ENCODE results near the gene ST3GAL3. TPM values are rescaled to one million over a fixed set of nuclear protein-coding genes. Genes with fewer than 3 reads are reported as not detected.

ST3GAL3 gene
- total and polyA plus RNA-seq, 2 donors (not counting 3 experiments of a cell fraction or from before 2014, with no cell fraction given) = 14.3 to 35.8 TPM

GRCh38 chr1:43934986-43935324 lies 227.6 kb downstream of the ST3GAL3 start:
- no peak for FAIRE-seq
- H3K4me3 ChIP-seq (replicated peaks in 1 of 3; ENCODE audit: insufficient read depth in 1 of 3, low read depth in 1 of 3, low read length in 3 of 3) = no peak overlapping the region
- no peaks in the 10 kb centered on the region for H4K20me1 ChIP-seq (replicated peaks; ENCODE audit: control insufficient read depth, extremely low read depth, insufficient read depth, low read length)
- no peaks in the 10 kb centered on the region for H3K9me1 ChIP-seq (replicated peaks; ENCODE audit: control insufficient read depth, extremely low read depth, insufficient read depth, low read length)
- H3K4me2 ChIP-seq (ENCODE audit: insufficient read depth, low read length) = no peak overlapping the region
- H3K27me3 ChIP-seq (ENCODE audit: control insufficient read depth in 2 of 2, insufficient read depth in 2 of 2, low read length in 2 of 2) = peaks cover 3 to 9% of the 10 kb centered on the region in 2 experiments
- DNase-seq (ENCODE audit: low read depth, low spot score) = no peak
- H3K36me3 ChIP-seq (ENCODE audit: control insufficient read depth in 2 of 2, extremely low read depth in 1 of 2, insufficient read depth in 2 of 2, low read length in 2 of 2) = no peaks in the 10 kb centered on the region
- H3K27ac ChIP-seq (ENCODE audit: insufficient read depth, low read depth, low read length) = no peak overlapping the region
- ChIA-PET CTCF (interaction anchor here (0.7 to 18.1 kb wide), 71 partner anchors 9 to 1022 kb away, joined by 3 to 965 read pairs (median 5); partner anchors contain the start of genes ATP6V0B, DMAP1, IPO13 and KDM4A), POLR2A (interaction anchor here (0.8 kb wide), 1 partner anchor 12 kb away, joined by 4 read pairs; the partner anchor contains the start of gene IPO13)
- H3K79me2 ChIP-seq (ENCODE audit: control insufficient read depth, insufficient read depth, low read length) = no peaks in the 10 kb centered on the region
- intact Hi-C loops (cut with micrococcal nuclease) (loop anchor here (1.0 to 5.0 kb wide), 5 partner anchors 83 to 406 kb away; partner anchors contain the start of genes KDM4A and ST3GAL3), dilution Hi-C loops (cut with MboI; ENCODE audit: extremely low pct_ligation_motif_present, low sequenced_read_pairs) (loop anchor here (25.0 kb wide), 1 partner anchor 173 kb away; no protein-coding TSS in a partner anchor)
- H3K4me1 ChIP-seq (ENCODE audit: control insufficient read depth, extremely low read depth, insufficient read depth, low read length) = peaks cover 5% of the 10 kb centered on the region
- no peaks in the 10 kb centered on the region for H3K9me3 ChIP-seq (replicated peaks; ENCODE audit: control insufficient read depth, insufficient read depth, low read length)
- no peak overlapping the region for H3K9ac ChIP-seq (replicated peaks; ENCODE audit: extremely low read depth, insufficient read depth, low read length)
- no TSS peak for BruUV-seq (replicated peaks)
- no peak overlapping the region for H2AFZ ChIP-seq (ENCODE audit: low read depth, low read length)
- TF ChIP-seq MAX (IDR thresholded peaks at IDR 0.05; ENCODE audit: insufficient read depth, insufficient read length) (no peak), EZH2 (IDR thresholded peaks at IDR 0.05; ENCODE audit: borderline replicate concordance, low read depth, low read length, severe bottlenecking) (no peak), JUN (IDR thresholded peaks at IDR 0.05; ENCODE audit: borderline replicate concordance, insufficient read depth, insufficient read length, low read depth) (no peak)

- Histone ChIP-seq H2AFZ (ENCODE audit: low read depth, low read length) (peak overlapping the region; percentile 7), H3K9me1 (replicated peaks; ENCODE audit: control insufficient read depth, extremely low read depth, insufficient read depth, low read length) (no peaks in the 10 kb centered on the region), H3K4me1 (ENCODE audit: control insufficient read depth, extremely low read depth, insufficient read depth, low read length) (peaks cover 5% of the 10 kb centered on the region), H4K20me1 (replicated peaks; ENCODE audit: control insufficient read depth, extremely low read depth, insufficient read depth, low read length) (no peaks in the 10 kb centered on the region), H3K27ac (ENCODE audit: insufficient read depth, low read depth, low read length) (no peak overlapping the region), H3K4me3 (replicated peaks in 1 of 3; ENCODE audit: insufficient read depth in 1 of 3, low read depth in 1 of 3, low read length in 3 of 3) (peak overlapping the region in 1 of 3 experiments; percentile 16), H3K36me3 (ENCODE audit: control insufficient read depth in 2 of 2, extremely low read depth in 1 of 2, insufficient read depth in 2 of 2, low read length in 2 of 2) (no peaks in the 10 kb centered on the region), H3K27me3 (ENCODE audit: control insufficient read depth in 2 of 2, insufficient read depth in 2 of 2, low read length in 2 of 2) (peaks cover 3 to 9% of the 10 kb centered on the region in 2 experiments), H3K9me3 (replicated peaks; ENCODE audit: control insufficient read depth, insufficient read depth, low read length) (no peaks in the 10 kb centered on the region), H3K9ac (replicated peaks; ENCODE audit: extremely low read depth, insufficient read depth, low read length) (no peak overlapping the region), H3K4me2 (ENCODE audit: insufficient read depth, low read length) (no peak overlapping the region), H3K79me2 (ENCODE audit: control insufficient read depth, insufficient read depth, low read length) (no peaks in the 10 kb centered on the region)
- dilution Hi-C loops (cut with MboI; ENCODE audit: extremely low pct_ligation_motif_present, low sequenced_read_pairs) (loop anchor here (25.0 kb wide), 1 partner anchor 174 kb away; no protein-coding TSS in a partner anchor), intact Hi-C loops (cut with micrococcal nuclease) (no loop called here)
- DNase-seq (ENCODE audit: low read depth, low spot score) (no peak), FAIRE-seq (no peak)
- ChIA-PET CTCF (interaction anchor here (0.6 to 18.1 kb wide), 31 partner anchors 10 to 709 kb away, joined by 3 to 965 read pairs (median 7); partner anchors contain the start of genes ATP6V0B, IPO13 and ST3GAL3), POLR2A (no interaction called here)
- no TSS peak for BruUV-seq (replicated peaks)
- no peak for TF ChIP-seq MYC (IDR thresholded peaks at IDR 0.05; ENCODE audit: low read depth, low read length)
- TF ChIP-seq POLR2A (IDR thresholded peaks at IDR 0.05; ENCODE audit: low read depth, low read length) = no peak
- no peak for TF ChIP-seq JUN (IDR thresholded peaks at IDR 0.05; ENCODE audit: borderline replicate concordance, insufficient read depth, insufficient read length, low read depth)
- TF ChIP-seq MAX (IDR thresholded peaks at IDR 0.05; ENCODE audit: insufficient read depth, insufficient read length) = no peak
- no peak for TF ChIP-seq FOS (IDR thresholded peaks at IDR 0.05; ENCODE audit: borderline replicate concordance, insufficient read depth, low read length)
- TF ChIP-seq POLR2AphosphoS5 (IDR thresholded peaks at IDR 0.05; ENCODE audit: insufficient read depth, low read depth, low read length) = no peak
- no peak for TF ChIP-seq CTCF (IDR thresholded peaks at IDR 0.05; ENCODE audit: extremely low read depth in 1 of 2, insufficient read depth in 1 of 2, low read depth in 1 of 2, low read length in 2 of 2)
- TF ChIP-seq EZH2 (IDR thresholded peaks at IDR 0.05; ENCODE audit: borderline replicate concordance, low read depth, low read length, severe bottlenecking) = no peak
- no peak for TF ChIP-seq GATA2 (IDR thresholded peaks at IDR 0.05; ENCODE audit: insufficient read depth, insufficient read length, low read depth, low read length)
These were observed 228.5 kb downstream of the ST3GAL3 start for GRCh38 chr1:43935711-43936427.
